Erythroblast (primary cell): Measurements from ENCODE around the gene FZD2.

Source experiments
- GATA1 ChIP-seq: IDR thresholded peaks from 2 replicates; pipeline ENCODE4 v1.6.1; 2011; ENCODE audit warnings: low read depth, mild to moderate bottlenecking, control low read depth, low read length, moderate library complexity
- POLR2A ChIP-seq: IDR thresholded peaks from 2 replicates; pipeline ENCODE4 v1.6.1; 2011; ENCODE audit warnings: mild to moderate bottlenecking, low read length

DNA sequence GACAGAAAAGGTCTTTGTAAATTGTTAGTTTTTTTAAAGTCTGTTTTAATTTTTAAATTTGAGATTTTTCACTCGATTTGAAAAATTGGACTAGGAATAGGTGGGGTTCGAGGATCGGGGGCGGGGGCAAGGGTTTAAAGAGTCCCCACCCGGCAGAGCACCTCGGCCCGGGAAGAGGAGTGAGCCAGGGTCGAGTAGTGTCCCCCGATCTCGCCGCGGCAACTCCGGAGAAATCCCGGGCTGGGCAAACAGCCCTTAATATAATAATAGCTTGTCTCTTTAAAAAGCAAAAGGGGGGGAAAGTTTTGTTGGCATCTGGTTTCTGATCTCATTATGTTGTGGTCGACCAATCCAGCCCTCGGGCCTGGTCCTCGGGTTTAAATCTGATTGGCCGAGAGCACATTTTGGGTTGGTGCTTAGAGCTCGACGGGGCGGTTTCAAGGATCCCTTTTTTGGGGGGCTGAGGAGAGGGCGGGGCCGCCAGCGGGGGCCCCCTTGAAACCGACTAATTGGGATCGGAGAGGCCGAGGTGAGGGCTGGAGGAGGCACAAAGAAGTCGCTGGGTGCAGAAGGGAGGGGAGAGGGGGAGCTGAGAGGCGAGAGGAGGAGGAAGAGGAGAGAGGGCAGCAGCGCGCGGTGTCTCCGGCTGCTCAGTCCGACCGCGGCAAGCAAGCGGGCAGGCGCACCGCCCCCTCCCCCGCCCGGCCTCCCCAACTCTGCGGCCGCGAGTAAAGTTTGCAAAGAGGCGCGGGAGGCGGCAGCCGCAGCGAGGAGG is at the start of gene FZD2:
- TF ChIP-seq GATA1 (no peak), POLR2A (no peak)
